PFSK-1 (cell line): Measurements from ENCODE around the gene MALAT1.
A peak's percentile ranks its signal among the peaks of the same experiment; 100 is the strongest.

ENCODE experiments used
- FOXP2 ChIP-seq: optimal IDR thresholded peaks from 2 replicates; pipeline ENCODE3; 2011; ENCODE audit warnings: borderline replicate concordance, control low read depth, inconsistent platforms; ENCODE audit not compliant: insufficient read depth; ENCODE audit errors: extremely low read length, extremely low read depth
- POLR2AphosphoS5 ChIP-seq: IDR thresholded peaks from 2 replicates; pipeline ENCODE4 v1.6.1; 2012; ENCODE audit warnings: low read depth, mild to moderate bottlenecking, control low read depth, low read length, moderate library complexity
- REST ChIP-seq, 2 experiments: IDR thresholded peaks; 2 replicates each; pipeline versions ENCODE4 v1.6.1 to v1.8.0; 2011 to 2012; ENCODE audit warnings: low read depth in 2 of 2, low read length in 2 of 2, control low read depth in 1 of 2, inconsistent platforms in 1 of 2, mild to moderate bottlenecking in 1 of 2, moderate library complexity in 1 of 2; ENCODE audit not compliant: insufficient read depth in 1 of 2
- SIN3A ChIP-seq: IDR thresholded peaks from 2 replicates; pipeline ENCODE4 v1.6.1; 2012; ENCODE audit warnings: mild to moderate bottlenecking, low read length, moderate library complexity, borderline replicate concordance; ENCODE audit not compliant: insufficient read depth
- TAF1 ChIP-seq: IDR thresholded peaks from 2 replicates; pipeline ENCODE4 v1.6.1; 2012; ENCODE audit warnings: low read length, control low read depth, borderline replicate concordance; ENCODE audit not compliant: insufficient read depth

Gene MALAT1

GRCh38 chr11:65524014-65524740 is 25.3 kb downstream of the MALAT1 start:
- no peak for TF ChIP-seq TAF1
- no peak for TF ChIP-seq SIN3A
- no peak for TF ChIP-seq POLR2AphosphoS5
- no peak for TF ChIP-seq FOXP2
- TF ChIP-seq REST (IDR thresholded peaks at IDR 0.05; ENCODE audit: insufficient read depth in 1 of 2, low read depth in 2 of 2, low read length in 2 of 2) = no peak

- TF ChIP-seq TAF1 (no peak), FOXP2 (peak; percentile 12), REST (IDR thresholded peaks at IDR 0.05; ENCODE audit: insufficient read depth in 1 of 2, low read depth in 2 of 2, low read length in 2 of 2) (no peak; a peak in 1 of 4 replicates), POLR2AphosphoS5 (peak; percentile 75), SIN3A (peak; percentile 45; the same call in 1 of the 2 replicates)
Observed at GRCh38 chr11:65524741-65525545, 26.1 kb downstream of the MALAT1 start, which contains the start of gene SCYL1. TSS of gene SCYL1 (plus strand) at chr11:65525083. CDS start at chr11:65525154, 71 bp downstream.

GRCh38 chr11:65525546-65526480 is 27.0 kb downstream of the MALAT1 start:
- no peak for TF ChIP-seq TAF1
- no peak for TF ChIP-seq SIN3A
- TF ChIP-seq POLR2AphosphoS5 = no peak
- TF ChIP-seq REST (IDR thresholded peaks at IDR 0.05; ENCODE audit: insufficient read depth in 1 of 2, low read depth in 2 of 2, low read length in 2 of 2) = no peak; a peak in 1 of 4 replicates
- no peak for TF ChIP-seq FOXP2

- TF ChIP-seq REST (IDR thresholded peaks at IDR 0.05; ENCODE audit: insufficient read depth in 1 of 2, low read depth in 2 of 2, low read length in 2 of 2) (no peak), FOXP2 (no peak), TAF1 (no peak), POLR2AphosphoS5 (no peak), SIN3A (no peak)
Observed at GRCh38 chr11:65526744-65527143, 27.9 kb downstream of the MALAT1 start.
